Jurkat, Clone E6-1 (cell line): ENCODE data around the gene OR51A2. TPM values are rescaled to one million over a fixed set of nuclear protein-coding genes. Genes with fewer than 3 reads are reported as not detected.
"Not testable (repeated sequence)": the region's sequence is repeated elsewhere in the genome, so short reads cannot be mapped to it uniquely, and the experiment has no call there.

Experiments used
- DNase-seq: peaks from one replicate; pipeline ENCODE4 v3.0.0-alpha.2; 2011; ENCODE audit warnings: low read depth, low spot score
- H3K4me3 ChIP-seq: 2 replicates; pipeline ENCODE4 v1.5.1; 2011; ENCODE audit warnings: mild to moderate bottlenecking, low read length, control low read depth, moderate library complexity
- polyA plus RNA-seq: library from polyadenylated mRNA; unstranded; fragments of >200 nt; gene quantifications from one replicate; pipeline ENCODE4 v1.2.1, GENCODE V29; 2012; ENCODE audit warnings: missing spikeins; ENCODE audit not compliant: insufficient read length, insufficient read depth

OR51A2 gene, protein sequence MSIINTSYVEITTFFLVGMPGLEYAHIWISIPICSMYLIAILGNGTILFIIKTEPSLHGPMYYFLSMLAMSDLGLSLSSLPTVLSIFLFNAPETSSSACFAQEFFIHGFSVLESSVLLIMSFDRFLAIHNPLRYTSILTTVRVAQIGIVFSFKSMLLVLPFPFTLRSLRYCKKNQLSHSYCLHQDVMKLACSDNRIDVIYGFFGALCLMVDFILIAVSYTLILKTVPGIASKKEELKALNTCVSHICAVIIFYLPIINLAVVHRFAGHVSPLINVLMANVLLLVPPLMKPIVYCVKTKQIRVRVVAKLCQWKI
- polyA plus RNA-seq: not detected

DNA sequence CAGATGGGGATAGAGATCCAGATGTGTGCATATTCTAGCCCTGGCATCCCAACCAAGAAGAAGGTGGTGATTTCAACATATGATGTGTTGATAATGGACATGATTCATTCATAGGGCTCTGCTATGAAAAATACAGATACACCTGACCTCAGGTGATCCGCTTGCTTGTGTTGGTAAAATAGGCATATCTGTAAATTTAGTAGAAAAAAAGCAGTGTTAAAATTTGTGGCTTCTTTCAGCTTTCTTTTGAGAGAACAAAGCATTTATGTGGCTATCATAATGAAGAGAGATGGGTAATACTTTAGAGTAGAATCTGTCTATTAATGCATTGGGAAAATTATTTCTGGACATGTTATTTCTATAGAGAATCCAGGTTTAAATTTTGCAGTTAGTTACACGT is at the start of gene OR51A2:
Gene OR51A2, minus strand, starts transcription at position 101 of the 400 bp plus-strand sequence. Its CDS starts 0 bp downstream, at position 101.
- DNase-seq, H3K4me3 ChIP-seq: not testable (repeated sequence)

DNA sequence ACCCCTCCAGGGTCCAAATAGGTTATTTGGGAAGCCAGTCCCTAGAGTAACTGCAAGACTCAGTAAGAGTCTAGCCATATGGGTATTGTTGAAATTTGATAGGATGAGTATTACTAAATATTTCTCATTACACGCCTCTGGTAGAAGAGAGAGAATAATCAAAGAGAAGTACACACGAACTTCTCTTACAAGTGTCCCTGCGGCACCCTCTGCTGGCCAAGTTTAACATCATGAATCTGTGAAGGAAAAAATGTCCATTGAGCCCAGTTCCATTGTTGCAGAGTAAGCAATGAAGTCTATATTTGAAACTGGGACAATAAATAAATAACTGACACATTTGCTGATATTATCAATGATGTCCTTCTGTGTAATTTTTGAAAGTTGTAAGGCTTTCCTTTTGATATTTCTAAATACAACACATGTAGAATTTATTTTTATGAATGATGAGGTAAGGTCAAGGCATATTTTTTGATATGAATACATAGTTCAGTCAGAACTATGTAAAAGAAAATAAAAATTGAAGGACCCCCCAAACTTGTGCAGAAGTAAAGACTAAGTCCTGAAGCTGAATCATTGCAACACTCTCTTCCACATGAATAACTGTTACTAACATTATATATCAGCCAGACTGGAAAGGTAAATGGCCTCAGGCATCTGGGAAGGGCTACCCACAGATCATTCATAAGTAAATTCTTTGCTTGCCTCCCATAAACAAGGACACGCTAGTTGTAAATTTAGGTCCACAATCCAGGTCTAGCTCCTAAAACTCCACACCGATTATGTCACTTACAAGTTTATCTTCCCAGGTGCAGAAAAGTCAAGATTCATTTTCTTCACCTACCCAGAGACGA is 49.1 kb upstream of the OR51A2 start:
- no peak overlapping the region for H3K4me3 ChIP-seq
- DNase-seq: peak; percentile 44

DNA sequence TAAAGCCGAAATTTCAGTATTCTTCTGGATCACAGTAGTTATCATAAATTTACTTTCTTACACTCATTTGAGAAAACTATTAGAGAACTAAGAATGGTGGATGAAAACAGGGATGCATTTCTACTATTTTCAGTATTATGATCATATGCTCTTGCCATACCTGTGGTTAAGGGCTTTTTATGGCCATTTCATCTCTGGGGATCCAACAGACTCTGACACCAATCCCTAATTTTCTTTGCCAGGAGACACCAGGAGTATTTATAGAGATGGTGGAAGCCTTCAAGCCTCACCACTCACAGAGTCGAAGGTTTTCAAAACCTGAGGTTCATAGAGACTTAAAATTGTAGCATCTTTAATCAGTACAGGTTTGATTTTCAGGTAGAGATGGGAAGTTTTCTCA is 39.0 kb upstream of the OR51A2 start, which contains the start of gene OR51L1:
Gene OR51L1, plus strand, starts transcription at position 301 of the 400 bp plus-strand sequence. CDS start 4,132 bp downstream, outside the sequence.
- no peak for DNase-seq
- H3K4me3 ChIP-seq: no peak within 1 kb of the TSS

DNA sequence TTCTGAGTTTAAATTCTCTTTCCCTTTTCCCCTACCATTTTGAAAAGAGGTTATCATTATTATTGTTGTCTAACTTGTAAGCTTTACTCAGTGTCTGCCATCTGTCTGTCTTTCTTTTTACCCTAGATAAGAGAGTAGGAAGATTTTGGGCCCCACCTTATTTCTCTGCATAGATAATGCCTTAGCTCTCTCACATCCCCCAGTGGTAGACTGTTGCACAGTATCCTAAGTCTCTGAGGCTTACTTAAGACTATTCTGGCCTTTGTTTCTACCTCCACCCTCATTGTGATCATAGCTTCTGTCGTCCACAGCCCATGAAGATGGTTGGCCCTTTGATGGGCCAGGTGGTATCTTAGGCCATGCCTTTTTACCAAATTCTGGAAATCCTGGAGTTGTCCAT is 35.5 kb upstream of the OR51A2 start:
- DNase-seq: peak; percentile 20

DNA sequence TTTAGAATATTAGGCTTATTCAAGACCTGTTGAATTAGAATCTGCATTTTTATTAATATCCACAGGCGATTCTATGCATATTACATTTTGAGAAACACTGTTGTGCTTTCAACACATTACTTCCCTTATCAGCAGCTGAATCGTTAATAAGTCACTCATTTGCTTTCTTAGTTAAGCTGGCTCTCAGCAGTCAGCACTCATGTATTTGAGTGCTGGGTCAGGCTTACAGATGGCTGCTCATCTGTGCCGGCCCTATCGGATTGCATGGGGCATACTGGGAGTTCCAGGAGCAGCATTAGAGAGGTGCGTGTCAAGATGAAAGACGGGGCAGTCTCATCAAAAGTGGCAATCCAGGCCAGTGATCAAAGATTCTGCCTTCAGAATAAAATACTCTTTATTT is 28.3 kb upstream of the OR51A2 start:
- DNase-seq: no peak

More for the DNA sequence above, 35.5 kb upstream of the OR51A2 start:
- no peak overlapping the region for H3K4me3 ChIP-seq

DNA sequence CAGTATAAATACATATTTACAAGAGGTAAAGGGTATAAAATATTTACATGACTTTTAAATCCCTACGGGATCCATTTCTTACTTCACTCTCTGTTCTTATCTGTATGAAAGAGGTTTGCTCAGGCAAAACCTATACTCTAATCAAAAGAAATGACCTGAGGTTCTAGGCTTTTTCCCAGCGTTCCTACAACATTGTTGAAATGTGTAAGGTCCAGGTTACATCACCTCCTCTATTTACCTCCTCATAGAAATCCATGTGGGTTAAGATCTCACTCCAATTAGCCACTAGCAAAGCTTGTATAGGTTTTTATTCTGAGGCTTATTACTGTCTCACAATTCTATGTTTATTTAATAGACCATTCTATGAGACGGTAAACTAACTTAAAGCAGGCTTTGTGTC is 27.2 kb upstream of the OR51A2 start:
- DNase-seq: no peak
- H3K4me3 ChIP-seq: no peak overlapping the region

More for the DNA sequence above, 28.3 kb upstream of the OR51A2 start:
- H3K4me3 ChIP-seq: no peak overlapping the region

DNA sequence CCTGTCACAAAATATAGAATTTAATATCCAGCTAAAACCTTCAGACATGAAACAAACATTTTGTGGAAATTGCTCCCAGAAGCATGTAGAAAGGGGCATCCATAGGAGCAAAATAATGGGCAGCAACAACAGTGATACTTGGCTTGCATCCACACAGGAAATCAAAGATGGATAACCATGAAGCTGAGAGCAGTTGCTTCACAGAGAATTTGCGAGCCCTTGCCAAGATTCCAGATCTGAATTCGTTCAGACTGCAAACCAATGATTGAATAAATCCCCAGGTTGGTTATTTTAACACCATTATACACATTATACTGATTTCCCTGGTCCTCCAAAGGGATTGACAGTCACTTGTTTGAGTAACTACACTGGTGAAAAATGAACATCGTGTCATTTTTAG is 23.5 kb upstream of the OR51A2 start:
- DNase-seq: no peak
- no peak overlapping the region for H3K4me3 ChIP-seq

DNA sequence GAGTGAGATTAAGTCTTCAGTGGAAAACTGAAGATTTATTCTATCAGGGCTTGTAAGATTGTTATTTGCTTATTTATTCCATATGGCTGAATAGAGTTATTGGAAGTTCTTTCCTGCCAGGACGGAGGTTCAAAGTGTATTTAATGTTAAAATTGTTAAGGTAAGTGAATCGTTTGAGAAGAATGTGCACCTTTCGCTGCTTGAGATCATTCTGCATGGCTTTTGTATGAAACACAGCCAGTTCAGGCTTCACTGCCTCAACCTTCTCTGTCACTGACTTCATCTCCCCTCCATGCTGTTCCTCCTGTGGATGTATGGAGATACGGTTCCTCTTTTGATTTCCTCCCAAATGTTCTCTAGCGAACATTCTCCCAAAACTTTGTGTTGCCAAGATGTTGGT is 19.9 kb upstream of the OR51A2 start:
- no peak overlapping the region for H3K4me3 ChIP-seq
- DNase-seq: no peak

DNA sequence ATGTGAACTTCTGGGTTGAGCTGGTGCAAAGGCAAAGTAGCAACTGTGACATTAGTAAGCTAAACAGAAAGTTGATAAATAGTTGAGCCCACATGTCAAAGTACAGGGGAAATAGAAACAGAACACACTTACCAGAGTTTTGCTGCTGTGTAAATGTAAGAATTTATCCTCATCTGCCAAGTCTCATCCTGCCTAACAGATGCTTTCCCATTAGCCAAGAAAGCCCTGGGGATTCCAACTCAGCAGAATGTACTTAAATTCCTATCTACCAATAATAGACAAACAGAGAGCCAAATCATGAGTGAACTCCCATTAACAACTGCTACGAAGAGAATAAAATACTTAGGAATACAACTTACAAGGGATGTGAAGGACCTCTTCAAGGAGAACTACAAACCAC is 7.3 kb upstream of the OR51A2 start:
- DNase-seq: no peak

DNA sequence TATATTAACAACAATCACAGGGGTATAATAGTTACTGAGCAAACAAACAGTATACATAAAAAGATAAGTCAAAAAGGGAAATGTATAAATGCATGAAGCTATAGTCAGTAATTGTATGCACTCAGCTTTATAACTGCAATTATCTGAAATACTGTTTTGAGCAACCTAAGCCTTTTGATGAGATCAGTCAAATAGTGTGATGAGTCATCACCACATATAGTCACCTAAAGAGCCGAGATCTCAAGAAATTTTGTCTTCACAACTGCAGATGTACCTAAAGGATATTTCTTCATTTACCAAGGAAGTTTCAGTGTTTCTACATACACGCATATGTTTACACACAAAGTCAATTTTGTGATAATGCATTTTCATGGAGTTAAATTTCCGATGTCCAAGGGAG is 5.4 kb upstream of the OR51A2 start:
- DNase-seq: no peak
- no peak overlapping the region for H3K4me3 ChIP-seq

More for the DNA sequence above, 7.3 kb upstream of the OR51A2 start:
- no peak overlapping the region for H3K4me3 ChIP-seq

DNA sequence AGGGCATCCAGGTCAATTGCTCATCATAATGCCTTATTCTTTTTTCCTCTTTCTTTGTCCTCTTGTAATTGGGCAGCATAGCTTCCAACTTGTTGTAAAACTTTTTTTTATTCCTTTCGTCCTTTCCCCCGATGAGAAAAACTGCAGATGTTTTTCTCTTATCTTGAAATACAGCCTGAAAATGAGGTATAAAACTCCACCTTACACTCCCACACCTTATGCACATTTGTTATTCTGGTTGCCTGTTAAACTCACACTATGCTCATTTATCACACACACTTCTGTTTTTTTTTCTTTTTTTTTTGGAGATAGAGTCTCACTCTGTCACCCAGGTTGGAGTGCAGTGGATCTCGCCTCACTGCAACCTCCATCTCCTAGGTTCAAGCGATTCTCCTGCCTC is 1.9 kb upstream of the OR51A2 start:
- H3K4me3 ChIP-seq: no peak overlapping the region
- DNase-seq: no peak

DNA sequence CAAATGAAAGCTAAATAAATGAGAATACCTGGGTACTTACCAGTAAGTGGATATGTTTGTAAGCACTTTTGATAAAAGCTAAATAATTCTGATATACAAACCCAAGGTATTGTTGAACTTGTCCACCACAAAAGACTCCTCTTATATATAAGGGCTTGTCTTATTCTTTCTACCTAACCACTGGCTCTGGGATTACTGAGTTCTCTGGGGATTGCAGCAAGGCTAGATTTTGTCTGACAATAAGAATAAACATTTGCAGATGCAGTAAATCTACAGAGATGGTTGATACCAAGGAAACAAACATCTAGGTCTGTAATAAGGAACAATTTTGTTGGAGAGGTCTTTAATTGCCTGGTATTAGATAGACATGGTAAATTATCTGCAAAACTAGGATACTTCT is 8.0 kb downstream of the OR51A2 start, which contains the start of gene OR51A4:
Gene OR51A4, minus strand, starts transcription at position 101 of the 400 bp plus-strand sequence. CDS start 505 bp downstream, outside the sequence.
- H3K4me3 ChIP-seq: no peak within 1 kb of the TSS
- no peak for DNase-seq

DNA sequence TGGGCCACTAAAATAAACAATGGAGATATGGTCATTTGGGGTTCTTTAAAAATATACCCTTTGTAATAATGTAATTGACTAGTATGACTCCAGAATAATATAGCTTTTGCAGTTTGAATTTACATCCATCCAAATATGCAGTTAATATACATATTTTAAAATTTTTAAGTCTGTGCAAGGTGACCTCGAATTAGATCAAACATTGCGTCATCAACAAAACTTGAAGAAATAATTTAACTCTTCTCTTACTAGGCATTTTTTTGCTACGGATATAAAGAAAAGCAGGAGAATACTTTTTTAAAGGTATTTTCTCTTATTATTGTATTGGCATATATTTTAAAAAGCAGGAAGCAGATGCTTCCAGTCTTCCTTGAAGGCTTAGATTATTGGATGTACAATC is 18.8 kb downstream of the OR51A2 start:
- DNase-seq: no peak
- no peak overlapping the region for H3K4me3 ChIP-seq

DNA sequence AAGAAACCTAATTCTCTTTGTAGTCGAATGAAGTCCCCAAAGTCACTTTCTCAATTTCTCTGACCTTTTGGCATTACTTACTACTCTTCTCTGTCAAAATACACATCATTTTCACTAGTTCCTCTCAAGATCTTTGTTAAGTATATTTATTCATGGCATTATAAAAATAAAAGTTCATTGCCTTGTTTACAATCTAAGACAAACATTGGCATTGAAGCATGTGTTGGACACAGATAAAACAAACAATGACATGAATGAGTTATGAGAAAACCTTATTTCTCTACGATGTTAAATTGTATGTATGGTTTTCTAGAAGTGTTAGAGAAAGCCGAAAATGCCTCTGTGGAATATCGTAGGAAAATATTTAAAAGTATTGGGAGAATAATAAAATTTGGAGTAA is 22.8 kb downstream of the OR51A2 start:
- DNase-seq: no peak
- no peak overlapping the region for H3K4me3 ChIP-seq

DNA sequence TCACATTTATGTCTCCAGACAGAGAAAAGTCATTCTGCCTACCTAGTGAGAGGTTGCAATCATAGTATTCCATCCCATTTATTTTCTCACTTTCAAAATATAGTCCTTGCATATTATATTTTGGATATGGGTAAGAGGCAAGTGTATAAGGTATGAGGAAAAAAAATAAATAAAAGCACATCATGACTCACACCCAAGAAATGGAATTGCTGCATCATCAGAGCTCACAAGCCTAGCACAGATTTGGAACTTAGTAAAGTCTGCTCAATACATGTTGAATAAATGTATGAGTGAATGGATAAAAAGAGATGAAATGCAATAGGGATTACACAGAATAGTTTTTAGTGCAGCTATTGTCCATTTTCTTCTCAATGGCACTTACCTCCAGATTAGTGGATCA is 28.9 kb downstream of the OR51A2 start:
- no peak overlapping the region for H3K4me3 ChIP-seq
- DNase-seq: no peak

DNA sequence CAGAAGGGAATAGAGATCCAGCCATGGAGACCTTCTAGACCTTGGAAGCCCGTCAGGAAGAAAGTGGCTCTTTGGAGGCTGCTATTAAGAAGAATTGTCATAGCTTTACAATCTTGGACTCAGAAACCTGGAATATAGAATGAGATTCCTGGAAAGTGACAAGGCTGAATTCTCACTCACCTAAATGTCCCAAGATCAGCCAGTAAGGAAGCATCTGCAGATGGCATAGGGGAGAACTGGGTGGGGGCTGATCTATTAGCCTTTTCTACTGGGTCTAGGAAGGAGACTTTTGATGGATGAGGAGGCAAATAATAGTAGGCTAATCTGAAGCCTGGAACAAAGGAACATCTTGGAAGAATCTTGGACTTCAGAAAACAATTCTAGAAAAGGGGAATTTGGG is 31.3 kb downstream of the OR51A2 start, which contains the start of gene OR51G1:
Gene OR51G1, minus strand, starts transcription at position 101 of the 400 bp plus-strand sequence. Its CDS starts 0 bp downstream, at position 101.
- no peak for DNase-seq
- no peak within 1 kb of the TSS for H3K4me3 ChIP-seq

DNA sequence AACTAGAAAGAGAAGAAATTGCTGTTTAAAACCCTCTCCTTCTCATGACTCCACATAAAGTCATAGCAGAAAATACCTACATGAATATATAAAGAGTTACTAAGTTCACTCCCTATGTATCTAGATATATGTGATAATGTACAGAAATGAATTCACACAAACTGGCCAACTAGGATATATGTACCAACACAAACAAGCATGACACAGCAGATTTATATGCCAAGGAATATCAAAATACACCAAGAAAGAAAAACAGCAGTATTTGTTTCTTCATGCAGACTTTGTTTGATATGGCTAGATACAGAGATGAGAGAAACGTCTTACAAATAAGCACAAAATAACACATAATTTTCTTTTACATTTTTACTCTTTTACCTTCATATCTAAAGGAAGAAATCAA is 33.2 kb downstream of the OR51A2 start:
- no peak for DNase-seq
- H3K4me3 ChIP-seq: no peak overlapping the region

DNA sequence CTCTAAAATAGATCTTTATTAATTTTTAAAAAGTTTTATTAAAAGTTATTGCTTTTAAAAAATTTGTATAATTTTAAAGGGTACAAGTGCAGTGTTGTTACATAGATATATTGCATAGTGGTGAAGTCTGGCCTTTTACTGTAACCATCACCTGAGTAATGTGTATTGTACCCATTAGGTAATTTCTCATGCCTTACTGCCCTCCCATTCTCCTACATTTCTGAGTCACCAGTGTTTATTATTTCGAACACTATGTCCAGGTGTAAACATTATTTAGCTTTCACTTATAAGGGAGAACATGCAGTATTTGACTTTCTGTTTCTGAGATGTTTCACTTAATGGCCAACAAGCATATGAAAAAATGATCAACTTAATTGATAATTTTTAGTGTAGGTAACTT is 33.7 kb downstream of the OR51A2 start:
- DNase-seq: no peak
- no peak overlapping the region for H3K4me3 ChIP-seq

DNA sequence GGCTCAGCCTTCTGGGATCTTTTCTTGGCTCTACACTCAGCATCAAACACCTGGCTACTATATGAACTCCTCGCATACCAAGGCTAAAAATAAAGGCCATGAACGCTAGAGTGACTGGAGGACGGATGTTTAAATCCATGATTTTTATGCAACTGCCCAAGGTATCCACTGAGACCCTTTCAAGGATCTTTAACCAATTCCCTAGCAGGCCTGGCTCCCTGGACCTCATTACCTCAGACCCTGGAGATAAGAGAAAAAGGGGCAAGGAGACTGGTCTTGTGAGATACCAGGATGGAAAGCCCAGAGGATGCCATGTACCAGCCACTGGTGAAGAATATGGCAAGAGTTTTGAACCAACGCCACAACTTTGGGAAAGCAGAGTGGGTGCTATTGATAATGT is 36.3 kb downstream of the OR51A2 start, which contains the start of gene OR51G2:
Gene OR51G2, minus strand, starts transcription at position 101 of the 400 bp plus-strand sequence. CDS start 3,687 bp downstream, outside the sequence.
- DNase-seq: no peak
- H3K4me3 ChIP-seq: no peak within 1 kb of the TSS

DNA sequence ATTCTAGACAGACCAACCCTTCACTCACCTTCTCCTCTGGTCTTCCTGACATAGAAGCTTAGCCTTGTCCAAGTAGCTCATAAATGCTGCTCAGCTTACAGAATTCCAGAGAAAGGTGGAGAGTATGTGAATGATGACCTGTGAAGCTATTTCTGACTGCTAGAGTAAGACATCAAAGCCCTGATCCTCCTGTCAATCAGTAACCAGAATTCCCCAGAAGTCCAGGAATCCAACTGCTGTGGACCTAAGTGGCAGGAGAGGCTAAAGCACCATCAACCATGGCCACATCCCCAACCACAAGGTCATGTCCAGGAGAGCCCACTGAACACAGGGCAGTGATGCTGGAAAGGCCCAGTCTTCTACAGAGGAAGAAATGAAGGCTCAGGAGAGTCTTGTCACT is 38.9 kb downstream of the OR51A2 start:
- DNase-seq: no peak
- no peak overlapping the region for H3K4me3 ChIP-seq
